Upper lobe of left lung (tissue), 6 donors: ENCODE results near the gene FGD2. TPM values are rescaled to one million over a fixed set of nuclear protein-coding genes. Genes with fewer than 3 reads are reported as not detected.

Source experiments
- ATAC-seq, 2 donors: fragments of 200-7000 bp; cut with Tn5 transposase; one replicate each; pipeline ENCODE4 v1.9.1; 2022; ENCODE audit warnings: mild to moderate bottlenecking in 2 of 2, moderate library complexity in 2 of 2; ENCODE audit not compliant: low FRiP score in 2 of 2
- DNase-seq, 2 donors: peaks; one replicate each; pipeline ENCODE4 v3.0.0-alpha.2; 2019 to 2020
- H3K27ac ChIP-seq, 4 donors: fragments of 200-600 bp; sonication (generic); one replicate each; pipeline ENCODE4 v1.5.1; 2016 to 2019
- H3K27me3 ChIP-seq, 4 donors: fragments of 200-600 bp; sonication (generic); one replicate each; pipeline ENCODE4 v1.5.1; 2017 to 2019
- H3K36me3 ChIP-seq, 4 donors: fragments of 200-600 bp; sonication (generic); one replicate each; pipeline ENCODE4 v1.5.1; 2016 to 2019
- H3K4me1 ChIP-seq, 4 donors: fragments of 200-600 bp; sonication (generic); one replicate each; pipeline ENCODE4 v1.5.1; 2018 to 2019
- H3K4me3 ChIP-seq, 4 donors: fragments of 200-600 bp; sonication (generic); one replicate each; pipeline ENCODE4 v1.5.1; 2017 to 2019; ENCODE audit warnings: mild to moderate bottlenecking in 2 of 4, moderate library complexity in 1 of 4
- H3K9me3 ChIP-seq, 4 donors: fragments of 200-600 bp; sonication (generic); one replicate each; pipeline ENCODE4 v1.5.1; 2018 to 2019
- EP300 ChIP-seq, 4 donors: sonication (generic); formaldehyde crosslinking; IDR thresholded peaks; one replicate each; pipeline ENCODE4 v1.5.1; 2017; ENCODE audit warnings: antibody characterized with exemption in 4 of 4, control low read depth in 2 of 4
- POLR2A ChIP-seq, 4 donors: fragments of 450-650 bp; IDR thresholded peaks; one replicate each; pipeline ENCODE4 v1.5.1; 2016 to 2017; ENCODE audit warnings: antibody characterized with exemption in 4 of 4, mild to moderate bottlenecking in 2 of 4
- POLR2AphosphoS5 ChIP-seq, 2 donors: sonication (generic); formaldehyde crosslinking; IDR thresholded peaks; one replicate each; pipeline ENCODE4 v1.5.1; 2017; ENCODE audit warnings: antibody characterized with exemption in 2 of 2
- WGBS, 2 donors: methylation state at CpG; one replicate each; pipeline ENCODE4 v1.1.5; 2017 to 2018; 5-methylcytosine and 5-hydroxymethylcytosine counted together
- total RNA-seq, 6 donors: library from RNA; depleted of rRNA in 4 of 6; stranded (reverse); fragments of >200 nt in 4 of 6; gene quantifications; one replicate each; pipeline versions ENCODE4 v1.1.0 to v1.2.1, GENCODE V29; 2016 to 2021
- TF ChIP-seq, protein P1 (sequence below), 6 experiments: fragments of 450-650 bp in 4 of 6; fragments of 200-600 bp in 2 of 6; sonication (generic) in 2 of 6; IDR thresholded peaks; one replicate each; pipeline ENCODE4 v1.5.1; 2016 to 2019; ENCODE audit warnings: antibody characterized with exemption in 6 of 6
- donor health status: DM: no; HTN: no; CAD: no; lungs with moderate emphysema.
- donor health status: DM: no; HTN: yes; CAD: no; lungs with severe emphysema.

Gene FGD2
- total RNA-seq, 6 donors from 2014 or later = 50.8 to 204 (median 92.3) TPM

DNA sequence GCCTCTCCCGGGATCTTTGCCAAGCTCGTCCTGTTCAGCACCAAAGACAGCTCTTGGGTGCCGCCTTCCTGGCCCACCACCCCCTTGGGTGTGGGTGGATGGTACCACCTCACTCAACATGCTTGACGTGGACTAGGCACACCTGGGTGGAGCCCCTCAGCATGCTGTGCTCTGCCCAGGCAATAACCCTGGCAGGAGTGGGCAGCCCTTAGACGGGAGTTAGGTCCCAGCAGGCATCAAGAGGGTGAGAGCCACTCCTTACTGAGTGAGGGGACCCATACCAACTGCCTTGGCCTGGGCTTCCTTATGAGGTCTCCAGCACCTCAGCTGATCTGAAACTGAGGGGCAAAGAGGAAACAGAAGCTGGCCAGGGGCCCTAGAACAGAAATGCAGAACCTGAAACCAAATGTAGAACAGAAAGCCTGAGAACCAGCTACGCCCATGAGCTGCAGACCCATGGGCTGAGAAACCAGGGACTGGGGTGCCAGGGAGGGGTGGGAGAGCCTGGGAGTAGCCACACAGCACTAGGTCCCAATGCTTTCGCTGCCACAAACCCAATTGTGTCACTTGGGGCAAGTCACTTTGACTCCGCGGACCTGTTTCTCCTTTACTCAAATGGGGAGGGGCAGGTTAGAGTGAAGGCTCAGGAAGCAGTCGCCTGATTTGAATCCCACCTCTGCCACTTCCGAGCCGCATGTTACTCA, 2.0 kb downstream of the FGD2 start:
- ATAC-seq (peak; percentile 32 to 73), DNase-seq (peak in 1 of 2 donors; percentile 45)

DNA sequence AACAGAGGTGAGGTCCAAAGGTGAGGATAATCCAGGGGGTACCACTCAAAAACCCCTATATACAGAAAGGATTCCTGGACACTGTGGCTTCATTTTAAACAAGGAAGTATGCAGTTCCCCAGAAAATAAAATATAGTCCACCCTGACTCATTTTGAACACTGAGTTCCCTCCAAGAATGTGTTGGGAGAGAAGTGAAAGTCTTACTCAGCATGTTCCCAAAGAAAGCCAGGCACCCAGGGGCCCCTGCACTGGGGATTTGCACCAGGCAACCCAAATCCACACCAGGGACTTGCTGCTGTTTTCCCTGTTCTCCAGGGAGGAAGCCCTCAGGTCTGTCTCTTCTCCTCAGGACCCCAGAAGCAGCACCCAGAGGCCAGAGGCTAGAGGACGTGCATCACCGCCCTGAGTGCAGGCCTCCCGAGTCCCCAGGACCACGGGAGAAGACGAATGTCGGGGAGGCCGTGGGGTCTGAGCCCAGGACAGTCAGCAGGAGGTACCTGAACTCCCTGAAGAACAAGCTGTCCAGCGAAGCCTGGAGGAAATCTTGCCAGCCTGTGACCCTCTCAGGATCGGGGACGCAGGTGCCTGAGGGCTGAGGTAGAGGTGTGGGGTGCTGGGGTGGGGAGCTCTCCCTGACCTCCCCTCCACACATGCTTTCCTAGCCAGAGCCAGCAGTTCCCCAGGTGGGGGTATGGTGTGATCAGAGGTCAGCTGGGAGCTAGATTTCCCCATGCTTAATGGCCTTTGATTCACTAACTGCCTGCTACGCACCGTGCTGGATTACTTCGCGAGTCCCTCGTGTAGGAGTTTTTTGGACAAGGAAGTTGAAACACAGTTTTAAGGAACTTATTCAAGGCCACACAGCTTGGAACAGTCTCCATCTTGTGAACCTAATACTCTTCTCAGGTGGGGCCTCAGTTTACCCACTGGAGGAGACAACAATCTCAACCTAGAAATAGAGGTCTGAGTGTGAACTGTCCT, 3.3 kb downstream of the FGD2 start:
- Histone ChIP-seq H3K4me3 (peak overlapping the region in 1 of 4 donors; percentile 54), H3K36me3 (no peaks in the 10 kb centered on the region), H3K27me3 (no peaks in the 10 kb centered on the region), H3K4me1 (no peaks in the 10 kb centered on the region), H3K27ac (peak overlapping the region in 3 of 4 donors; percentile 48 to 87 (median 63)), H3K9me3 (no peaks in the 10 kb centered on the region)
- 82 to 86% methylated on average over 8 to 15 of the region's 15 CpGs for WGBS, 2 donors
- TF ChIP-seq POLR2AphosphoS5 (IDR thresholded peaks at IDR 0.05) (no peak), EP300 (IDR thresholded peaks at IDR 0.05) (no peak), POLR2A (IDR thresholded peaks at IDR 0.05) (no peak)
- TF ChIP-seq, protein P1, sequence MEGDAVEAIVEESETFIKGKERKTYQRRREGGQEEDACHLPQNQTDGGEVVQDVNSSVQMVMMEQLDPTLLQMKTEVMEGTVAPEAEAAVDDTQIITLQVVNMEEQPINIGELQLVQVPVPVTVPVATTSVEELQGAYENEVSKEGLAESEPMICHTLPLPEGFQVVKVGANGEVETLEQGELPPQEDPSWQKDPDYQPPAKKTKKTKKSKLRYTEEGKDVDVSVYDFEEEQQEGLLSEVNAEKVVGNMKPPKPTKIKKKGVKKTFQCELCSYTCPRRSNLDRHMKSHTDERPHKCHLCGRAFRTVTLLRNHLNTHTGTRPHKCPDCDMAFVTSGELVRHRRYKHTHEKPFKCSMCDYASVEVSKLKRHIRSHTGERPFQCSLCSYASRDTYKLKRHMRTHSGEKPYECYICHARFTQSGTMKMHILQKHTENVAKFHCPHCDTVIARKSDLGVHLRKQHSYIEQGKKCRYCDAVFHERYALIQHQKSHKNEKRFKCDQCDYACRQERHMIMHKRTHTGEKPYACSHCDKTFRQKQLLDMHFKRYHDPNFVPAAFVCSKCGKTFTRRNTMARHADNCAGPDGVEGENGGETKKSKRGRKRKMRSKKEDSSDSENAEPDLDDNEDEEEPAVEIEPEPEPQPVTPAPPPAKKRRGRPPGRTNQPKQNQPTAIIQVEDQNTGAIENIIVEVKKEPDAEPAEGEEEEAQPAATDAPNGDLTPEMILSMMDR (IDR thresholded peaks at IDR 0.05) = no peak
- peak in 1 of 2 donors; percentile 58 for ATAC-seq
- DNase-seq = no peak

More for the DNA sequence above, 2.0 kb downstream of the FGD2 start:
- peak overlapping the region; percentile 7 to 54 (median 40) for H3K4me3 ChIP-seq
- no peaks in the 10 kb centered on the region for H3K36me3 ChIP-seq
- H3K27ac ChIP-seq = peak overlapping the region; percentile 48 to 87 (median 60)
- H3K9me3 ChIP-seq = no peaks in the 10 kb centered on the region
- no peaks in the 10 kb centered on the region for H3K27me3 ChIP-seq
- no peaks in the 10 kb centered on the region for H3K4me1 ChIP-seq
- no peak for TF ChIP-seq EP300 (IDR thresholded peaks at IDR 0.05)
- TF ChIP-seq POLR2AphosphoS5 (IDR thresholded peaks at IDR 0.05) = peak in 1 of 2 donors; percentile 4
- TF ChIP-seq, protein P1 (IDR thresholded peaks at IDR 0.05) = no peak
- TF ChIP-seq POLR2A (IDR thresholded peaks at IDR 0.05) = peak in 1 of 4 donors; percentile 57
- WGBS, 2 donors = 65 to 69% methylated on average over 6 to 11 of the region's 12 CpGs

DNA sequence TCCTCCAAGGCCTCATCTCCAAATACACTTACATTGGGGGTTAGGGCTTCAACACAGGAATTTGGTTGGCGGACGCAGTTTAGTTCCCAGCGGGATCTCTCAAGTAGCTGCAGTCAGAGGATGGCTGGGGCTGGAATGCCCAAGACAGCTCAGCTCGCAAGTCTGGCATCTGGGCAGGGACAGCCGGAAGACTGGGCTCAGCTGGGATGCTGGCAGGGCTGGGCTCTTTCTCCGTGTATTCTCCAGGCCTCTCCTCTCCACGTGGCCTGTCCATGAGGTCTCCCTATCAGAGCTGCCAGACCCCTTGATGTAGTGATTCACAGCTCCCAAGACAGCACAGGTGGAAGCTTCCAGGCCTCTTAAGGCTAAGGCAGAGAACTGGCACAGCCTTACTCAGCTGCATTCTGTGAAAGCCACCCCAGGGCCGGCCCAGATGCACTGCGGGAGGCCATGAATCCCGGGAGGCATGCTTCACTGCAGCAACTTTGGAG, 5.0 kb downstream of the FGD2 start:
- no peaks in the 10 kb centered on the region for H3K9me3 ChIP-seq
- no peak overlapping the region for H3K4me3 ChIP-seq
- H3K36me3 ChIP-seq = no peaks in the 10 kb centered on the region
- no peak for DNase-seq
- H3K27ac ChIP-seq = no peak overlapping the region
- TF ChIP-seq POLR2AphosphoS5 (IDR thresholded peaks at IDR 0.05) (no peak), EP300 (IDR thresholded peaks at IDR 0.05) (no peak), POLR2A (IDR thresholded peaks at IDR 0.05) (no peak)
- TF ChIP-seq, protein P1 (IDR thresholded peaks at IDR 0.05) = no peak
- WGBS, 2 donors = 83 to 88% methylated on average over 7 to 10 of the region's 10 CpGs
- H3K4me1 ChIP-seq = no peaks in the 10 kb centered on the region
- no peak for ATAC-seq
- no peaks in the 10 kb centered on the region for H3K27me3 ChIP-seq

DNA sequence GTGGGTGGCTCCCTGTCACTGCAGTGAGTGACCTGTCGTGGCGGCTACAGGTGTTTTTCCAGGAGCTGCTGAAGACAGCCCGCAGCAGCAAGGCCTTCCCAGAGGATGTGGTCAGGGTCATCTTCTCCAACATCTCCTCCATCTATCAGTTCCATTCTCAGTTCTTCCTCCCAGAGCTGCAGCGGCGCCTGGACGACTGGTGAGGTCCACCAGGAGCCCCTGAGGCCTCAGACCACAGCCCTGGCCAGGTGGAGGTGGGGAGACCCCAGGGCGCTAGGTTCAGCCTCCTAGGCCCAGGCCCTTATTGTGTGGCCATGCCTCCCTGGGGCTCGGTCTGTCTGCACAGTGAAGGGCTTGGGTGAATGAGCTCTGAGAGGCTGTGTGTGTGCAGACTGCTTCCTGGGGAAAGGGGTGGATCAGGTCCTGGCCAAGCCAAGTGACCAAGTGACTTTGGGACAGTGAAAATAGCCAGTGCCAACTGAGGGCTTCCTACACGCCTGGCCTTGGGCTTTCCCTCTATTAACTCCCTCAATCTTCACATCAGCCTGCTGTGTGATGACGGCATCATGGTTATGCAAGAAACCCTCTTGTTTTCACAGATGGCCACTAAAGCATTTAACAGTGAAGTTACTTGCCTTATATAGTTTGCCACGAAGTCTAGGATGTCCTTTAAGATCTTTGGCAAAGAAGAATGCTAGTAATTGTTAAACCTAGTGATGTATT, 6.4 kb downstream of the FGD2 start:
- TF ChIP-seq EP300 (IDR thresholded peaks at IDR 0.05) (no peak), POLR2A (IDR thresholded peaks at IDR 0.05) (no peak), POLR2AphosphoS5 (IDR thresholded peaks at IDR 0.05) (no peak)
- TF ChIP-seq, protein P1 (IDR thresholded peaks at IDR 0.05) = no peak
- Histone ChIP-seq H3K27ac (no peak overlapping the region), H3K27me3 (no peaks in the 10 kb centered on the region), H3K36me3 (no peaks in the 10 kb centered on the region), H3K4me3 (no peak overlapping the region), H3K9me3 (no peaks in the 10 kb centered on the region), H3K4me1 (no peaks in the 10 kb centered on the region)
- ATAC-seq = no peak
- 67% methylated on average over 4 to 11 of the region's 11 CpGs for WGBS, 2 donors
- no peak for DNase-seq
